Lower leg skin (tissue), 4 donors: ENCODE data around the gene DDX42. TPM values are rescaled to one million over a fixed set of nuclear protein-coding genes. Genes with fewer than 3 reads are reported as not detected.
A peak's percentile ranks its signal among the peaks of the same experiment; 100 is the strongest.

Experiments used
- DNase-seq, 2 donors: peaks; one replicate each; pipeline ENCODE4 v3.0.0-alpha.2; 2019; ENCODE audit warnings: low spot score in 2 of 2
- H3K4me3 ChIP-seq: fragments of 200-600 bp; sonication (generic); 2 replicates; pipeline ENCODE4 v1.5.1; 2017; ENCODE audit warnings: mild to moderate bottlenecking, low read depth; ENCODE audit not compliant: poor library complexity, severe bottlenecking
- POLR2A ChIP-seq, 2 donors: fragments of 450-650 bp; IDR thresholded peaks; one replicate each; pipeline ENCODE4 v1.6.1; 2016 to 2017; ENCODE audit warnings: antibody characterized with exemption in 2 of 2, mild to moderate bottlenecking in 1 of 2, moderate library complexity in 1 of 2
- WGBS, 2 donors: methylation state at CpG; one replicate each; pipeline ENCODE4 v1.1.5; 2018; 5-methylcytosine and 5-hydroxymethylcytosine counted together
- intact Hi-C: fragments of 100-400 bp; cut with DNase I; formaldehyde crosslinking; loops from one replicate; pipeline ENCODE4 v1.15.0; 2023; ENCODE audit warnings: low total_unique reads
- total RNA-seq, 4 donors: library from RNA; depleted of rRNA; stranded (reverse); fragments of >200 nt; gene quantifications; one replicate each; pipeline ENCODE4 v1.1.0, GENCODE V29; 2016
- TF ChIP-seq, protein P1 (sequence below), 3 donors: fragments of 450-650 bp; IDR thresholded peaks; one replicate each; pipeline ENCODE4 v1.5.1; 2016; ENCODE audit warnings: antibody characterized with exemption in 3 of 3, mild to moderate bottlenecking in 3 of 3, moderate library complexity in 2 of 3

DDX42 gene
- total RNA-seq, 4 donors from 2014 or later, result 59.1 to 87.4 (median 64.0) TPM

DNA sequence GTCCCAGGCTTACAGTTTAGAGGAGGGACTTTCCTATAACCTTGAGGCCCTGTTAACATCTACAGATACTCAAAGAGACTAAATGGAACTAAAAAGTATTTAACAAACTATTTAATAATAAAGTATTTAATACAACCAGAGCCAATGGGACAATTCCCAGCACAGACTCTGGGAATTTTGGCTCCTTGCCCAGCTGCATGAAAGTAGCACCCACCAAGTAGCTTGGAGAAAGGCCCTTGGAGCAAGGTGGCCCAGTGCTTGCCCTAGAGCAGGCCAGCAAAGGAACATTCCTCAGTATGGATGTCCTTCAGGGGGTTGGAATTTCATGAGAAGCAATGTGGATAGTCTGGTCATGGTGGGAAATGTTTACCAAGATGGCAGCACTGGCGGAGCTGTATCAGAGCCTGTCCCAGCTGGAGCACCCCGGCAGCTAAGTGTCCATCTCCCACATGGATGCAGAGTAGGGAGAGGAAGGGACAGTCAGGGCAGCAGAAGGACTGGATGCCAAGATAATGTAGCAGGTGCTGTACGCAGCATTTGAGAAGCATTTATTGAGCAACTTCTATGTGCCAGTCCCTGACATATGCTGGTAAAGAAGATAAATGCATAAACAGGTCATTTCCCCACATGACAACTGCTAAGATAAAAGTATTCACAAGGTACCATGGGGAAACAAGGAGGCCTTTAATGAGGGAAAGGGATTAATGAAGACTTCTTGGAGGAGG, 73.7 kb downstream of the DDX42 start:
- TF ChIP-seq, protein P1, sequence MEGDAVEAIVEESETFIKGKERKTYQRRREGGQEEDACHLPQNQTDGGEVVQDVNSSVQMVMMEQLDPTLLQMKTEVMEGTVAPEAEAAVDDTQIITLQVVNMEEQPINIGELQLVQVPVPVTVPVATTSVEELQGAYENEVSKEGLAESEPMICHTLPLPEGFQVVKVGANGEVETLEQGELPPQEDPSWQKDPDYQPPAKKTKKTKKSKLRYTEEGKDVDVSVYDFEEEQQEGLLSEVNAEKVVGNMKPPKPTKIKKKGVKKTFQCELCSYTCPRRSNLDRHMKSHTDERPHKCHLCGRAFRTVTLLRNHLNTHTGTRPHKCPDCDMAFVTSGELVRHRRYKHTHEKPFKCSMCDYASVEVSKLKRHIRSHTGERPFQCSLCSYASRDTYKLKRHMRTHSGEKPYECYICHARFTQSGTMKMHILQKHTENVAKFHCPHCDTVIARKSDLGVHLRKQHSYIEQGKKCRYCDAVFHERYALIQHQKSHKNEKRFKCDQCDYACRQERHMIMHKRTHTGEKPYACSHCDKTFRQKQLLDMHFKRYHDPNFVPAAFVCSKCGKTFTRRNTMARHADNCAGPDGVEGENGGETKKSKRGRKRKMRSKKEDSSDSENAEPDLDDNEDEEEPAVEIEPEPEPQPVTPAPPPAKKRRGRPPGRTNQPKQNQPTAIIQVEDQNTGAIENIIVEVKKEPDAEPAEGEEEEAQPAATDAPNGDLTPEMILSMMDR (IDR thresholded peaks at IDR 0.05), result no peak
- no peak for TF ChIP-seq POLR2A (IDR thresholded peaks at IDR 0.05)
- 89 to 90% methylated on average over 3 of the region's 3 CpGs for WGBS, 2 donors
- no peak for DNase-seq
- no peak overlapping the region for H3K4me3 ChIP-seq
- intact Hi-C loops, result no loop called here

DNA sequence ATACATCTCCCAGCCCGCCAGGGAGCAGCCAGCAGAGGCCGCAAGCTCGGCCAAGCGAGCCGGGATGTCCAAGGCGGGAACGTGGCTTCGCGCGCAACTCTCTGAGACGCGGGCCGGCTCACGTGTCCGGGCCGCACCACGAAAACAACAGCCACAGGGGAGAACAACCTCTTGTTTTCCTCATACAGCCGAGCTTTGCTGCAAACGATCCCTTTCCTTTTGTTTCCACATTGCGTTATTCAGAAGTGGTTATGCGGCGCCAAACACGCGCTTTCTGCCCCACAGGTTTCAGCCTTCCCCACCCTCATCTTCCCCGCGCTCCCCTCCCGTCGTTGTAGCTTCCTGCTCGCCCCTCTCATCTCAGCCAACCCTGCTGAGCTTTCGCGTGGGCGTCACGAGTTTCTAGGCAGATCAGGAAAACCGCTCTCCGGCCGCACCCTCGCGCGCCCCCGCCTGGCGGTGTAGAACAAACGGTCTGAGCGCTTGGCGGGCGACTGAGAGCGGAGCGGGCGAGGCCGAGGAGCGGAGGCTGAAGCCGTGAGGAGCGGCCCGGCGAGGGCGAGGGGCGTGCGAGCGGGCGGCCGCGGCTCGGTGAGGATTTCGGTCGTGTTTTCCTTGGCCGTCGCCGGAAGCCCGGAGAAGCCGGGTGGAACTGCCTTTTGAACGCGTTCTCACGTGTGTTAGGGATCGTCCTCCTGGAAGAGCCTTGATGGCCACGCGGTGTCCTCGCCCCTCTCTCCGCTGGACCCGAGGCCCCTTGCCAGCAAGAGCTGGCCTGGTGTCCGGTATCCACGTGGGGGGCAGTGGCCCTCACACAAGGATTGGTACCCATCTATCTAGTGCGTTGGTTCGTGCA, 75.1 kb downstream of the DDX42 start:
- intact Hi-C loops, result no loop called here
- TF ChIP-seq, protein P1 (IDR thresholded peaks at IDR 0.05), result peak in 1 of 3 donors; percentile 57
- TF ChIP-seq POLR2A (IDR thresholded peaks at IDR 0.05), result no peak
- H3K4me3 ChIP-seq, result no peak overlapping the region
- 14 to 17% methylated on average over 67 to 73 of the region's 82 CpGs for WGBS, 2 donors
- DNase-seq, result peak; percentile 90 to 98

DNA sequence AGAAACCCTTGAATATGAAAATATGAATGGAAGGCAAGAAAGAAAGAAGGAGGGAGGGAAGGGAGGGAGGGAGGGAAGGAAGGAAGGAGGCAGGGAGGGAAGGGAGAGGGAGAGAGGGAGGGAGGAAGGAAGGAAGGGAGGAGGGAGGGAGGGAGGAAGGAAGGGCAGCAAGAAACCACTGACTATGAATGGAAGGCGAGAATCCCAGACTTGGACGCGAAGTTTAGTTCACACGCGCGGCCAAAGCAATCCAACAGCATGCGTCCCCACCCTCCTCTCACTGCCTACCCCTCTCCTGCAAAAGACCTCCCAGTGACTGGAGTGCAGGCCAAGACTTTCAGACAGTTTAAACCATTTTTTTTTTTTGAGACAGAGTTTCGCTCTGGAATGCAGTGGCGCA, 76.4 kb downstream of the DDX42 start:
- no peak for DNase-seq
- intact Hi-C loops, result no loop called here
- WGBS, 2 donors, result 81% methylated on average over 9 of the region's 9 CpGs
- no peak overlapping the region for H3K4me3 ChIP-seq
- TF ChIP-seq POLR2A (IDR thresholded peaks at IDR 0.05), result no peak
- TF ChIP-seq, protein P1 (IDR thresholded peaks at IDR 0.05), result no peak

DNA sequence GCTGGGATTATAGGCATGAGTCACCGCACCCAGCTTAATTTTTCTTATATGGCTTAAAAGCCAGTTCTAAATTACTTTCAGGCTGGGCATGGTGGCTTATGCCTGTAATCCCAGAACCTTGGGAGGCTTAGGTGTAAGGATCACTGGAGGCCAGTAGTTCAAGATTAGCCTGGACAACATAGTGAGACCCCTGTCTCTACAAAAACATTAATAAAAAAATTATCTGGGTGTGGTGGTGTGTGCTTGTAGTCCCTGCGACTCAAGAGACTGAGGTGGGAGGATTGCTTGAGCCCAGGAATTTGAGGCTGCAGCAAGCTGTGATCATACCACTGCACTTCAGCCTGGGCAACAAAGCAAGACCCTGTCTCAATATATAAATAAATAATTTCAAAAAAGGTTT, 79.3 kb downstream of the DDX42 start:
- no peak for DNase-seq
- intact Hi-C loops, result no loop called here
- TF ChIP-seq POLR2A (IDR thresholded peaks at IDR 0.05), result no peak
- TF ChIP-seq, protein P1 (IDR thresholded peaks at IDR 0.05), result no peak
- 82 to 94% methylated on average over 2 of the region's 2 CpGs for WGBS, 2 donors
- no peak overlapping the region for H3K4me3 ChIP-seq

DNA sequence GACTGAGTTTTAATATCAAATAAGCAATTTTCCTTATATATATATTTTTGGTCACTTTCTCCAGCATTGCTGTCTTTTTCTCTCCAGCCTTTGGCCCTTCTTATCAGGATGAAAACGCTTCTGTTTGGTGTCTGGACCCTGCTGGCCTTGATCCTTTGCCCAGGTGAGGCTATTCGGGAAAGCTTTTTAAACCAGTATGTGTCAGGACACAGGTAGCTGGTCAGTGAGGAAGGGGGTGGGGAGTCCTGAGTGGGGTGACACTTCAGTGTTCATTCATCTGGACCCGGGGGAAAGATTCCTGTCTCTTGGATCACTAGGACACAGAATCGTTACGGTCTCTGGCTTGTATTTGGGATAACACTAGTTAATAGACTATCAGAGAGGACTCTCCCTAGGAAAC, 80.7 kb downstream of the DDX42 start:
- DNase-seq, result no peak
- no peak for TF ChIP-seq POLR2A (IDR thresholded peaks at IDR 0.05)
- TF ChIP-seq, protein P1 (IDR thresholded peaks at IDR 0.05), result no peak
- 87 to 90% methylated on average over 5 of the region's 5 CpGs for WGBS, 2 donors
- H3K4me3 ChIP-seq, result no peak overlapping the region
- intact Hi-C loops, result no loop called here
